Fibroblast of the aortic adventitia (primary cell): ENCODE results near the gene TMEM158. TPM values are rescaled to one million over a fixed set of nuclear protein-coding genes. Genes with fewer than 3 reads are reported as not detected.

Experiments used
- DNase-seq: peaks from one replicate; pipeline ENCODE4 v3.0.0-alpha.2; 2010; ENCODE audit warnings: low read depth
- H3K4me3 ChIP-seq: 2 replicates; pipeline ENCODE4 v1.5.1; 2011; ENCODE audit warnings: low read depth, mild to moderate bottlenecking, control low read depth, low read length, moderate library complexity
- total RNA-seq: library from RNA; depleted of rRNA; stranded (reverse); fragments of >200 nt; gene quantifications from 2 replicates; pipeline ENCODE4 v1.2.3, GENCODE V29; 2012; ENCODE audit warnings: low replicate concordance
- TF ChIP-seq, protein P1 (sequence below): IDR thresholded peaks from 2 replicates; pipeline ENCODE4 v1.5.1; 2011; ENCODE audit warnings: mild to moderate bottlenecking, low read length, control low read depth, inconsistent platforms; ENCODE audit not compliant: insufficient read depth

TMEM158 gene
- total RNA-seq, 1 donor: 19.3 TPM

DNA sequence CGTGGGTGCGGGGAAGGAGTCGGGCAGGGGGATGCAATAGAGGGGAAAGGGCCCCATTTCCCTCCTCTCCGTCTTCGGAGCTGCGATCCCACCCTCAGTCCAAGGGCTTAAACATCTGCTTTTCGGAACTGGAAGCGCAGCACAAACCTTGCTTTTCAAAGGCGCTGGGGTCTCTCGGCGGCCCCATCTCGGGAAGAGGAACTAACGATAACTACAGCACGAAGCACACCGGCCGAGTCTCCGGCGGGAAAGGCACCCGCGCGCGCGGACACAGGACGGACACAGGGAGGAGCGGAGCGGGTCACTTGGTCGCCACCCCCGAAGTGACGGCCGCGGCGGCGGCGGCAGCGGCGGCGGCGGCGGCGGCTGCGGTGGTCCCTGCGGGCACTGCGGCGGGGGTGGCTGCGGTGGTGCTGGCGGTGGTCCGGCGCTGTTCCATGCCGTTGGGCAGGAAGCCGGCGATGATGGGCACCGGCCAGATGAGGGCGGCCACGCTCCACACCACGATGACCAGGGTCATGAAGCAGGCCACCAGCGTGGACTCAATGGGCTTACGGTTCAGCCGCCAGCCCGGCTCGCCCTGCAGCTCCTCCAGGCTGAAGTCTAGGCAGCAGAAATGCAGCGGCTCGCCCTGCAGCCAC is 1.1 kb downstream of the TMEM158 start:
- TF ChIP-seq, protein P1, sequence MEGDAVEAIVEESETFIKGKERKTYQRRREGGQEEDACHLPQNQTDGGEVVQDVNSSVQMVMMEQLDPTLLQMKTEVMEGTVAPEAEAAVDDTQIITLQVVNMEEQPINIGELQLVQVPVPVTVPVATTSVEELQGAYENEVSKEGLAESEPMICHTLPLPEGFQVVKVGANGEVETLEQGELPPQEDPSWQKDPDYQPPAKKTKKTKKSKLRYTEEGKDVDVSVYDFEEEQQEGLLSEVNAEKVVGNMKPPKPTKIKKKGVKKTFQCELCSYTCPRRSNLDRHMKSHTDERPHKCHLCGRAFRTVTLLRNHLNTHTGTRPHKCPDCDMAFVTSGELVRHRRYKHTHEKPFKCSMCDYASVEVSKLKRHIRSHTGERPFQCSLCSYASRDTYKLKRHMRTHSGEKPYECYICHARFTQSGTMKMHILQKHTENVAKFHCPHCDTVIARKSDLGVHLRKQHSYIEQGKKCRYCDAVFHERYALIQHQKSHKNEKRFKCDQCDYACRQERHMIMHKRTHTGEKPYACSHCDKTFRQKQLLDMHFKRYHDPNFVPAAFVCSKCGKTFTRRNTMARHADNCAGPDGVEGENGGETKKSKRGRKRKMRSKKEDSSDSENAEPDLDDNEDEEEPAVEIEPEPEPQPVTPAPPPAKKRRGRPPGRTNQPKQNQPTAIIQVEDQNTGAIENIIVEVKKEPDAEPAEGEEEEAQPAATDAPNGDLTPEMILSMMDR: peak; percentile 50
- DNase-seq: peak; percentile 66
- peak overlapping the region; percentile 81 for H3K4me3 ChIP-seq

GRCh38 chr3:45223889-45224727 is 2.0 kb downstream of the TMEM158 start:
- peak; percentile 66 for DNase-seq
- peak overlapping the region; percentile 81 for H3K4me3 ChIP-seq
- TF ChIP-seq, protein P1: no peak

- TF ChIP-seq, protein P1: no peak
These were observed 6.4 kb downstream of the TMEM158 start for GRCh38 chr3:45219694-45220093.

GRCh38 chr3:45218578-45219390 is 7.3 kb downstream of the TMEM158 start:
- TF ChIP-seq, protein P1: no peak
- DNase-seq: peak; percentile 67
- no peak overlapping the region for H3K4me3 ChIP-seq

More at GRCh38 chr3:45219694-45220093, 6.4 kb downstream of the TMEM158 start:
- no peak for DNase-seq
- no peak overlapping the region for H3K4me3 ChIP-seq

DNA sequence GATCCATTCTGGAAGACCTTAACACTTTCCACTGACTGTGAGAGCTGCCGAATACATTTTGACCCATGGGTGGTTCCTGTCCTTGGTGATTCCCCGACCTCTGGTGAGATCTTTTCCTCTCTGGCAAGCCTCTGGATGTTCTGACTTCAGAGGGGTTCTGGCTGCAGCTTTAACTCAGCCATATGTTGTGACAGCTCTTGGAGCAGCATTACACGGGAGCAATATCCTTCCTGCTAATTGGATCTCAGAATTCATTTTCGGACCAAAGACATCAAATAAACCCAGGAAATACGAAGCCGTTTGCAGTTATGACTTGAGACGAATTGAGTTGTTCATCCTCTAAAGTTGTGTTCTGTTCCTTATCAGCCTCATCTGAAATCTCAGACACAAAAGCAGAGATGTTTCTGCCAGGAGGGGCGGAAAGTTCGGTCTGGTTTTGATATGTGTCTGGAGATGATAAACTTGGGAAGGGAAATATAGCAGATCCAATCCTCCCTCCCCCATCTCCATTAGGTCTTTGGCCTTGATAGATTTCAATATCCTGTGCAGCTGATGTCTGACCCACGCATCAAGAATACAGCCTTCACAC is 10.0 kb downstream of the TMEM158 start:
- DNase-seq: no peak
- no peak overlapping the region for H3K4me3 ChIP-seq
- TF ChIP-seq, protein P1: no peak

GRCh38 chr3:45215466-45215865 is 10.6 kb downstream of the TMEM158 start:
- no peak overlapping the region for H3K4me3 ChIP-seq
- DNase-seq: no peak
- TF ChIP-seq, protein P1: no peak
